Measurements from ENCODE around the gene NRP2. TPM values are rescaled to one million over a fixed set of nuclear protein-coding genes. Genes with fewer than 3 reads are reported as not detected.

NRP2 gene
- total and polyA plus RNA-seq, 2 of the 13 experiments (the other 11 are each of a cell fraction or from before 2014, with no cell fraction given): 0.65 to 1.4 TPM

DNA sequence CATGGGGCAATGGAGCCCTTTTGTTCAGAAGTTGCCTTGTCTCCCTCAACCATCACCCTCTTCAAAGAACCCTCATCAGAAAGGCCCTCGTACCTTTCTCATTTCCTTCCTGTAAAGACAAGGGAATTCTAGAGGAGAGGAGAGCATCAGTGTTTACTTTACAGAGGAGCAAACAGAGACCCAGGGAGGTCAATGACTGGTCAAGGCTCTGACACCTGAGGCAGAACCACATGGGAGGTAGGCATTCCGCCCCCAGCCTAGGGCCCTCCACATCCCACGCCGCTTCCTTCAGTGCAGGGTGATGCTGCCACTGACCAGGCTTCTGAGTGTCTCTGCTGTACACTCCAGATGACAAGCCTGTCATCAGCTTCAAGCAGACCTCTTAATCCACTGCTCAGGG lies 104.7 kb downstream of the NRP2 start:
- no peak overlapping the region for H3K27ac ChIP-seq (ENCODE audit: extremely low read length, insufficient read depth, low read length)
- FAIRE-seq: peak; percentile 76
- in situ Hi-C loops (cut with HindIII; ENCODE audit: extremely low pct_ligation_motif_present, low pct_unique_long_range_greater_than_20kb): no loop called here
- TF ChIP-seq MEIS1 (CRISPR knock-in tag; IDR thresholded peaks at IDR 0.05; ENCODE audit: borderline replicate concordance) (0 out of 2 replicates have a peak, but pooled peaks have one; percentile 56), TSC22D2 (CRISPR knock-in tag; IDR thresholded peaks at IDR 0.05; ENCODE audit: borderline replicate concordance) (no peak), NR2C2 (CRISPR knock-in tag; IDR thresholded peaks at IDR 0.05; ENCODE audit: borderline replicate concordance) (peak; percentile 38; the same call in 1 of the 2 replicates), ZNF24 (IDR thresholded peaks at IDR 0.05) (no peak), ZBTB3 (CRISPR knock-in tag; IDR thresholded peaks at IDR 0.05; ENCODE audit: borderline replicate concordance, low read depth) (no peak), ZNF34 (CRISPR knock-in tag; IDR thresholded peaks at IDR 0.05; ENCODE audit: borderline replicate concordance) (0 out of 2 replicates have a peak, but pooled peaks have one; percentile 28), RXRB (CRISPR knock-in tag; IDR thresholded peaks at IDR 0.05; ENCODE audit: borderline replicate concordance) (peak; percentile 67), NCOA2 (CRISPR knock-in tag; IDR thresholded peaks at IDR 0.05) (peak; percentile 85), SIX4 (CRISPR knock-in tag; IDR thresholded peaks at IDR 0.05) (0 out of 2 replicates have a peak, but pooled peaks have one; percentile 36), HOXA7 (CRISPR knock-in tag; IDR thresholded peaks at IDR 0.05) (no peak), BCL6 (CRISPR knock-in tag; IDR thresholded peaks at IDR 0.05) (peak; percentile 30; the same call in 1 of the 2 replicates), MYNN (CRISPR knock-in tag; IDR thresholded peaks at IDR 0.05; ENCODE audit: low read depth) (no peak), ZSCAN9 (CRISPR knock-in tag; IDR thresholded peaks at IDR 0.05; ENCODE audit: borderline replicate concordance) (0 out of 2 replicates have a peak, but pooled peaks have one; percentile 8), U2AF1 (optimal IDR thresholded peaks at IDR 0.05; ENCODE audit: low read depth, low read length) (no peak), IKZF1 (IDR thresholded peaks at IDR 0.05) (no peak), ZNF468 (CRISPR knock-in tag; IDR thresholded peaks at IDR 0.05) (no peak), ZNF607 (CRISPR knock-in tag; IDR thresholded peaks at IDR 0.05; ENCODE audit: borderline replicate concordance) (no peak), REL (CRISPR knock-in tag; conservative IDR thresholded peaks at IDR 0.05) (no peak), NR2F6 (IDR thresholded peaks at IDR 0.05) (0 out of 2 replicates have a peak, but pooled peaks have one; percentile 47), NR2F6 (CRISPR knock-in tag; IDR thresholded peaks at IDR 0.05) (peak; percentile 54)
- TF ChIP-seq, protein P1, sequence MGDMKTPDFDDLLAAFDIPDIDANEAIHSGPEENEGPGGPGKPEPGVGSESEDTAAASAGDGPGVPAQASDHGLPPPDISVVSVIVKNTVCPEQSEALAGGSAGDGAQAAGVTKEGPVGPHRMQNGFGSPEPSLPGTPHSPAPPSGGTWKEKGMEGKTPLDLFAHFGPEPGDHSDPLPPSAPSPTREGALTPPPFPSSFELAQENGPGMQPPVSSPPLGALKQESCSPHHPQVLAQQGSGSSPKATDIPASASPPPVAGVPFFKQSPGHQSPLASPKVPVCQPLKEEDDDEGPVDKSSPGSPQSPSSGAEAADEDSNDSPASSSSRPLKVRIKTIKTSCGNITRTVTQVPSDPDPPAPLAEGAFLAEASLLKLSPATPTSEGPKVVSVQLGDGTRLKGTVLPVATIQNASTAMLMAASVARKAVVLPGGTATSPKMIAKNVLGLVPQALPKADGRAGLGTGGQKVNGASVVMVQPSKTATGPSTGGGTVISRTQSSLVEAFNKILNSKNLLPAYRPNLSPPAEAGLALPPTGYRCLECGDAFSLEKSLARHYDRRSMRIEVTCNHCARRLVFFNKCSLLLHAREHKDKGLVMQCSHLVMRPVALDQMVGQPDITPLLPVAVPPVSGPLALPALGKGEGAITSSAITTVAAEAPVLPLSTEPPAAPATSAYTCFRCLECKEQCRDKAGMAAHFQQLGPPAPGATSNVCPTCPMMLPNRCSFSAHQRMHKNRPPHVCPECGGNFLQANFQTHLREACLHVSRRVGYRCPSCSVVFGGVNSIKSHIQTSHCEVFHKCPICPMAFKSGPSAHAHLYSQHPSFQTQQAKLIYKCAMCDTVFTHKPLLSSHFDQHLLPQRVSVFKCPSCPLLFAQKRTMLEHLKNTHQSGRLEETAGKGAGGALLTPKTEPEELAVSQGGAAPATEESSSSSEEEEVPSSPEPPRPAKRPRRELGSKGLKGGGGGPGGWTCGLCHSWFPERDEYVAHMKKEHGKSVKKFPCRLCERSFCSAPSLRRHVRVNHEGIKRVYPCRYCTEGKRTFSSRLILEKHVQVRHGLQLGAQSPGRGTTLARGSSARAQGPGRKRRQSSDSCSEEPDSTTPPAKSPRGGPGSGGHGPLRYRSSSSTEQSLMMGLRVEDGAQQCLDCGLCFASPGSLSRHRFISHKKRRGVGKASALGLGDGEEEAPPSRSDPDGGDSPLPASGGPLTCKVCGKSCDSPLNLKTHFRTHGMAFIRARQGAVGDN (CRISPR knock-in tag; IDR thresholded peaks at IDR 0.05): peak; percentile 32; the same call in 1 of the 2 replicates

More for the DNA sequence above, 104.7 kb downstream of the NRP2 start:
- DNase-seq (ENCODE audit: low spot score): peak; percentile 63
- H4K20me1 ChIP-seq (ENCODE audit: insufficient read depth, low read length): no peaks in the 10 kb centered on the region
- peaks cover 0 to 1% of the 10 kb centered on the region in 2 experiments; a peak in 1 of 5 replicates for H3K27me3 ChIP-seq (ENCODE audit: control insufficient read depth in 1 of 2, insufficient read depth in 2 of 2, low read length in 2 of 2)
- intact Hi-C loops (cut with micrococcal nuclease; ENCODE audit: unreplicated experiment): no loop called here
- ATAC-seq: peak; percentile 77
- no peak overlapping the region for H3K4me3 ChIP-seq (replicated peaks in 1 of 3; ENCODE audit: insufficient read depth in 1 of 3, low read depth in 2 of 3, low read length in 3 of 3)
- no peaks in the 10 kb centered on the region for H3K36me3 ChIP-seq (replicated peaks in 1 of 2; ENCODE audit: control insufficient read depth in 1 of 2, insufficient read depth in 2 of 2, low read length in 2 of 2)
- no peaks in the 10 kb centered on the region for H3K79me2 ChIP-seq (ENCODE audit: insufficient read depth, low read length)
- H3K9ac ChIP-seq (ENCODE audit: insufficient read depth, low read depth, low read length): no peak overlapping the region
- no peaks in the 10 kb centered on the region for H3K9me3 ChIP-seq (ENCODE audit: low read length)
- BruUV-seq (replicated peaks): no TSS peak
- WGBS (ENCODE audit: low lambda C conversion rate): 0% methylated on average over 2 of the region's 4 CpGs
- ChIA-PET POLR2A (no interaction called here), CTCF (ENCODE audit: low intra/inter-chr PET ratio, low total read pairs) (no interaction called here)
- no peak overlapping the region for H2AFZ ChIP-seq (ENCODE audit: low read length)
- peak overlapping the region; percentile 1; the same call in 1 of the 2 replicates for H3K4me2 ChIP-seq (ENCODE audit: low read depth, low read length)
- H3K4me1 ChIP-seq (ENCODE audit: insufficient read depth, low read length): peaks cover 46% of the 10 kb centered on the region
